Progenitor cell of endocrine pancreas (in vitro differentiated cells): ENCODE measurements around the gene NAV2. TPM values are rescaled to one million over a fixed set of nuclear protein-coding genes. Genes with fewer than 3 reads are reported as not detected.

Experiments
- DNase-seq: peaks from one replicate; pipeline ENCODE4 v3.0.0; 2021; ENCODE audit warnings: low spot score; ENCODE audit not compliant: unreplicated experiment
- H3K27ac Mint-ChIP-seq: 2 replicates; pipeline ENCODE4 v1.8.0; 2021; ENCODE audit warnings: mild to moderate bottlenecking, moderate library complexity, mixed read lengths
- H3K27me3 Mint-ChIP-seq: 2 replicates; pipeline ENCODE4 v1.8.0; 2021; ENCODE audit warnings: mixed read lengths
- H3K36me3 Mint-ChIP-seq: 2 replicates; pipeline ENCODE4 v1.8.0; 2022; ENCODE audit warnings: mixed read lengths; ENCODE audit not compliant: insufficient read depth
- H3K4me1 Mint-ChIP-seq: 2 replicates; pipeline ENCODE4 v1.8.0; 2021; ENCODE audit warnings: low read depth, mixed read lengths
- H3K4me3 Mint-ChIP-seq: 2 replicates; pipeline ENCODE4 v1.8.0; 2021; ENCODE audit warnings: low read depth, mild to moderate bottlenecking, moderate library complexity, mixed read lengths
- H3K9me3 Mint-ChIP-seq: 2 replicates; pipeline ENCODE4 v1.8.0; 2021; ENCODE audit warnings: low read depth, mixed read lengths
- total RNA-seq: library from RNA; stranded (reverse); gene quantifications from 2 replicates; pipeline ENCODE4 v1.2.1, GENCODE V29; 2021
- TF ChIP-seq, protein P1 (sequence below): fragments of 200-600 bp; sonication (generic); IDR thresholded peaks from one replicate; pipeline ENCODE4 v1.5.0; 2021; ENCODE audit warnings: antibody characterized with exemption, mild to moderate bottlenecking; ENCODE audit not compliant: unreplicated experiment

The NAV2 gene
- total RNA-seq, 1 donor from 2014 or later: 88.3 TPM

DNA sequence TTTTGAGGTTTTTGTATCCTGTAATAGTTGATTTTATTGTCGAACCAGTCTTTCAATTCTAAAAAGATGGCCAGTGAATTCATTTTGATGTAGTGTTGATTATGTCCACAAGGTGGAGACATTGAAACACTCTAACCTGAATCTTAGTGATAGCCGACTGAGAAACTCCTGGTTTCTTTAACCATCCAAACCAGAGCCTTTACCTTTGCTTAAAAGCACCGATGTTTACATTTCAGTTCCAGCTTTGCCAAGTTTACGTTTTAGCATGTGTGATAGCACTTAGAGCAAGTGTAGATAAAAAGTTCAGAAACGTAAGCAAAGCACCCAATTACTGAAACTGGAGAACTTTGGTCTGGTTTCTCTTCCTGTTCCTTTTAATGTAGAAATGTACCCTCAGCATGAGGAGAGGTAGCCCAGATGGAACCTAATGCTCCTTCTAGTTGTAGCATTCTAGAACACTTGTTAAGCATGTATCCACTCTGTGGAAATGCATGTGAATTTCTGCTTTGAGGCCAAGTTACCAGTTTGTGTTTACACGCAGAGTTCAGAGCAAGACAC is 239.0 kb downstream of the NAV2 start:
- Mint-ChIP-seq H3K4me1 (peaks cover 25% of the 10 kb centered on the region), H3K9me3 (no peaks in the 10 kb centered on the region), H3K4me3 (no peak overlapping the region), H3K27ac (peak overlapping the region; percentile 29), H3K27me3 (no peaks in the 10 kb centered on the region), H3K36me3 (peaks cover 3% of the 10 kb centered on the region)
- no peak for DNase-seq
- TF ChIP-seq, protein P1, sequence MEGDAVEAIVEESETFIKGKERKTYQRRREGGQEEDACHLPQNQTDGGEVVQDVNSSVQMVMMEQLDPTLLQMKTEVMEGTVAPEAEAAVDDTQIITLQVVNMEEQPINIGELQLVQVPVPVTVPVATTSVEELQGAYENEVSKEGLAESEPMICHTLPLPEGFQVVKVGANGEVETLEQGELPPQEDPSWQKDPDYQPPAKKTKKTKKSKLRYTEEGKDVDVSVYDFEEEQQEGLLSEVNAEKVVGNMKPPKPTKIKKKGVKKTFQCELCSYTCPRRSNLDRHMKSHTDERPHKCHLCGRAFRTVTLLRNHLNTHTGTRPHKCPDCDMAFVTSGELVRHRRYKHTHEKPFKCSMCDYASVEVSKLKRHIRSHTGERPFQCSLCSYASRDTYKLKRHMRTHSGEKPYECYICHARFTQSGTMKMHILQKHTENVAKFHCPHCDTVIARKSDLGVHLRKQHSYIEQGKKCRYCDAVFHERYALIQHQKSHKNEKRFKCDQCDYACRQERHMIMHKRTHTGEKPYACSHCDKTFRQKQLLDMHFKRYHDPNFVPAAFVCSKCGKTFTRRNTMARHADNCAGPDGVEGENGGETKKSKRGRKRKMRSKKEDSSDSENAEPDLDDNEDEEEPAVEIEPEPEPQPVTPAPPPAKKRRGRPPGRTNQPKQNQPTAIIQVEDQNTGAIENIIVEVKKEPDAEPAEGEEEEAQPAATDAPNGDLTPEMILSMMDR: peak; percentile 77

- Mint-ChIP-seq H3K27me3 (no peaks in the 10 kb centered on the region), H3K4me3 (no peak overlapping the region), H3K36me3 (peaks cover 3% of the 10 kb centered on the region), H3K4me1 (peaks cover 25% of the 10 kb centered on the region), H3K9me3 (no peaks in the 10 kb centered on the region), H3K27ac (peak overlapping the region; percentile 29)
- TF ChIP-seq, protein P1: no peak
- DNase-seq: no peak
Observed at GRCh38 chr11:19952116-19952605, 239.5 kb downstream of the NAV2 start.

- Mint-ChIP-seq H3K4me3 (no peak overlapping the region), H3K4me1 (peaks cover 26% of the 10 kb centered on the region), H3K27ac (no peak overlapping the region), H3K36me3 (peaks cover 4% of the 10 kb centered on the region), H3K9me3 (no peaks in the 10 kb centered on the region), H3K27me3 (no peaks in the 10 kb centered on the region)
- TF ChIP-seq, protein P1: no peak
- no peak for DNase-seq
Observed at GRCh38 chr11:19952911-19953310, 240.3 kb downstream of the NAV2 start.

DNA sequence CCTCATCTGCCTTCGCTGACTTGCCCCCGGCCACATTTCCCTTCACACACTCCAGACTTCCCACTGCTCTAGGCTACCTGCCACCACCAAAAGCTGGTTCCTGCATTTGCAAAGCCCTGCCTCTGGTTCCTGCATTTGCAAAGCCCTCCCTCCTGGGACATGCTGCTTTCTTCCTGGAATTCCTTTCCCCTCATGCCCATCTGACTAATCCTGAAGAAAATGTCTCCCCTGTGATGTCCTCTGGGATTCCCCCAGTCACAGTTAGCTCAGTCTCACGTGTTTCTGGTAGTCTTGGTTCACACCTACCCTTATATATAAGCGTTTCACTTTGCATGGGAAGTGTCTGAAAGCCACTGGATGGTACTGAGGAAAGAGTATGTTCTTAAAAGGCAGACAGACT is 240.7 kb downstream of the NAV2 start:
- peaks cover 26% of the 10 kb centered on the region for H3K4me1 Mint-ChIP-seq
- DNase-seq: no peak
- H3K9me3 Mint-ChIP-seq: no peaks in the 10 kb centered on the region
- no peak overlapping the region for H3K27ac Mint-ChIP-seq
- TF ChIP-seq, protein P1: no peak
- no peaks in the 10 kb centered on the region for H3K27me3 Mint-ChIP-seq
- H3K36me3 Mint-ChIP-seq: peaks cover 4% of the 10 kb centered on the region
- no peak overlapping the region for H3K4me3 Mint-ChIP-seq

DNA sequence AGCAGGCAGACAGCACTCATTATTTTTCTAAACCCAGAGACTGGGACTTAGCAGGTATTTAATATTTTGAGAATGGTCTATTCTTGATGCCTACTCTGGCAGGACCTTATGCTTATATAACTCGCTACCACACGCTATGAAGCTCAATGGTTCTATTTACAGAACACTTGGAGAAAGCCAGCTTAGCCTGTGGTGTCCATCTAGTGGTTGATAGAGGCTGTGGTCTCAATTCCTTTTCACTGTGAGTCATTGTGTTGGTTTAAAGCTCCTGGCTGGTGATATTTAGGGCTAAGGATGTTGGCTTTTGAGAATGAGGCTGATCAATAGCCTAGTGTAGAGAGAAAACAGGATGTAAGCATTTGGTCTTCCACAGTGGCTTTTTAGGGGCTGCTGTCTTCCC is 241.3 kb downstream of the NAV2 start:
- no peaks in the 10 kb centered on the region for H3K9me3 Mint-ChIP-seq
- H3K27ac Mint-ChIP-seq: peak overlapping the region; percentile 22
- no peak overlapping the region for H3K4me3 Mint-ChIP-seq
- H3K27me3 Mint-ChIP-seq: no peaks in the 10 kb centered on the region
- TF ChIP-seq, protein P1: peak; percentile 58
- DNase-seq: no peak
- H3K4me1 Mint-ChIP-seq: peaks cover 26% of the 10 kb centered on the region
- H3K36me3 Mint-ChIP-seq: peaks cover 4% of the 10 kb centered on the region
